ENCODE results near the gene HNRNPA0.

The HNRNPA0 gene

GRCh38 chr5:137699336-137700281 lies 54.6 kb downstream of the HNRNPA0 start:
- no peak for TF ChIP-seq POLR2AphosphoS5 (IDR thresholded peaks at IDR 0.05; ENCODE audit: low read depth, low read length)
- TF ChIP-seq REST (IDR thresholded peaks at IDR 0.05; ENCODE audit: insufficient read depth in 1 of 2, low read depth in 2 of 2, low read length in 2 of 2) = no peak
- no peak for TF ChIP-seq FOXP2 (optimal IDR thresholded peaks at IDR 0.05; ENCODE audit: borderline replicate concordance, extremely low read depth, extremely low read length, insufficient read depth)
- TF ChIP-seq SIN3A (IDR thresholded peaks at IDR 0.05; ENCODE audit: borderline replicate concordance, insufficient read depth, low read length) = no peak
- TF ChIP-seq TAF1 (IDR thresholded peaks at IDR 0.05; ENCODE audit: borderline replicate concordance, insufficient read depth, low read length) = no peak

- TF ChIP-seq SIN3A (IDR thresholded peaks at IDR 0.05; ENCODE audit: borderline replicate concordance, insufficient read depth, low read length) (no peak), POLR2AphosphoS5 (IDR thresholded peaks at IDR 0.05; ENCODE audit: low read depth, low read length) (no peak), TAF1 (IDR thresholded peaks at IDR 0.05; ENCODE audit: borderline replicate concordance, insufficient read depth, low read length) (no peak), REST (IDR thresholded peaks at IDR 0.05; ENCODE audit: insufficient read depth in 1 of 2, low read depth in 2 of 2, low read length in 2 of 2) (no peak), FOXP2 (optimal IDR thresholded peaks at IDR 0.05; ENCODE audit: borderline replicate concordance, extremely low read depth, extremely low read length, insufficient read depth) (no peak)
These were observed 57.7 kb downstream of the HNRNPA0 start for GRCh38 chr5:137696481-137696880.

GRCh38 chr5:137695651-137696428 lies 58.3 kb downstream of the HNRNPA0 start:
- no peak for TF ChIP-seq POLR2AphosphoS5 (IDR thresholded peaks at IDR 0.05; ENCODE audit: low read depth, low read length)
- TF ChIP-seq FOXP2 (optimal IDR thresholded peaks at IDR 0.05; ENCODE audit: borderline replicate concordance, extremely low read depth, extremely low read length, insufficient read depth) = no peak
- TF ChIP-seq TAF1 (IDR thresholded peaks at IDR 0.05; ENCODE audit: borderline replicate concordance, insufficient read depth, low read length) = no peak
- TF ChIP-seq REST (IDR thresholded peaks at IDR 0.05; ENCODE audit: insufficient read depth in 1 of 2, low read depth in 2 of 2, low read length in 2 of 2) = no peak
- no peak for TF ChIP-seq SIN3A (IDR thresholded peaks at IDR 0.05; ENCODE audit: borderline replicate concordance, insufficient read depth, low read length)
